Stimulated activated CD8-positive, alpha-beta memory T cell treated with anti-CD3 and anti-CD28 coated beads, Interleukin-15, amount 100 ng/mL, for 4 hours (primary cell): ENCODE data around the gene KCNAB1.

Source experiments
- DNase-seq, 2 donors: peaks; one replicate each; pipeline ENCODE4 v3.0.0-alpha.2; 2020; ENCODE audit warnings: low read depth in 2 of 2

KCNAB1 gene

DNA sequence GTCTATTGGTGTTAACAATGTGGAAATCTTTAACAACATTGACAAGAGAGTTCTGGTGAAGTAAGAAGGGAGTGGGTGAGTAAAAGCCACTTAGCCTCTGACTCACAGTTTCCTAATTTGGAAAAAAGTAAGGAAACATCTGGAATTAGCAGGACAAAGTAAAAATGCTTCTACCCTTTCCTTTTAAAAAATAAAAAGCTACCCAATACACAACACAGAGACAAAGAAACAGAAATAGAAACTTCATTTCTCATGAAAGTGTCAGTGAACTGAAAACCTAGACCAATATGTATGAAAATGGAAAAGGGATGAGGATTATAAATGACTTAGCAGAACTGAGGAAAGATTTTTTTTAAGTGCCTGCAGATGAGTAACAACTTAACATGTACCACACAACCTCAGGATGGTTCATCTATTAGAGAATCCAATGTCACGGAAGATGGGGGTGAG, 369.1 kb downstream of the KCNAB1 start:
- no peak for DNase-seq

- no peak for DNase-seq
Measured at GRCh38 chr3:156491192-156491591, 370.8 kb downstream of the KCNAB1 start.

GRCh38 chr3:156492801-156493261, 372.5 kb downstream of the KCNAB1 start:
- DNase-seq, result no peak

GRCh38 chr3:156493887-156494286, 373.5 kb downstream of the KCNAB1 start:
- DNase-seq, result no peak

DNA sequence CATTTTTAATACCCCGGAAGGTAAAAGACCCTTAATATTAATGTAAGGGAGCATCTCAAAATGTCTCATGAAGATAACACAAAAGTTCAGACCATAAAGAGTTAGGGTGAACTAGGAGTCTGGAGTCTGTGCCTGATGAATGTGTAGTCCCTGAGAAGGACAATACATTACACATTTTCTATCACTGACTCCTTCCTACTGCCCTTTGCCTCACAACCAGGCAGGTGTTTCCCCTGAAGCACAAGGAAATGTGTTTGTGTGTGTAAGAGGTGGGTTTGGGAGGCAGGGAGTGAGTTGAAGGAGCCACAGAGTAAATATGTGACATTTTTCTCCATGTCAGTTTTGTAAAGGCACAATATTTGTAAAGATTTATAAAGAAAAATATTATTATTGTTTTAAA, 375.4 kb downstream of the KCNAB1 start:
- no peak for DNase-seq

DNA sequence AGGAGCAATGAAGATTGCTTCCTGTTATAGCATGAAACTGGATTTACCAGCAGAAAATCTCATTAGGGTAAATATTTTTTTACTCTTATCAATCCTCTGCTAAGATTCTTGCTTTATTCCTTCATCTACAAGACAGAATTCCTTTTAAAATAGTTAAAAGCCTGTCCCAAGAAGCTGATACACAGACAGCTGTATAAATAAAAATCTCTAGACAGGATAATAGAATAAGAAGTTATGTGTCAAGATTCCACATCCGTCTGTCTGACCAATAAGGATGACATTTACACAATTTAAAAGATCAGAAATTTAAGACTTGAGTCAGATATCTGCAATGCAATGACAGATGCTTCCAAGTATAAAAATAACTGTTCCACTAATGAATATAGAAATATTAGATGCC, 376.9 kb downstream of the KCNAB1 start:
- DNase-seq, result no peak

- DNase-seq, result no peak
Measured at GRCh38 chr3:156498307-156498706, 377.9 kb downstream of the KCNAB1 start.

DNA sequence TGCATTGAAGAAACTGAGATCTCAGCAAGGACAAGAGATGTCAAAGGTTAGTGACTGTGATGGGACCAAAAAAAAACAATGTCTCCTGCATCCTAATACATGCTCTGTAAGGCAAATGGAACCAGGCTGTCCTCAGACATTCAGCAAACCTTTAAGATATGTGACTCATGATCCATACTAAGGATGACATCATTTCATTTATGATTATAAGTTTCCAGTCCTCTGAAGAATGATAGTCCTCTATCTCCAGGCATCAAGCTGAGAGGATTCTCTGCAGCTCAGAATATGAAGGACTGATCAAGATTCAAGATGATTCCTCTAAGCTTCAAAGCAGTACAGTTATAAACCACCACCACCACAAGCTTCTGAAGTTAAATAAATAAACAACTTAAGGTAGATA, 386.9 kb downstream of the KCNAB1 start:
- DNase-seq, result no peak

DNA sequence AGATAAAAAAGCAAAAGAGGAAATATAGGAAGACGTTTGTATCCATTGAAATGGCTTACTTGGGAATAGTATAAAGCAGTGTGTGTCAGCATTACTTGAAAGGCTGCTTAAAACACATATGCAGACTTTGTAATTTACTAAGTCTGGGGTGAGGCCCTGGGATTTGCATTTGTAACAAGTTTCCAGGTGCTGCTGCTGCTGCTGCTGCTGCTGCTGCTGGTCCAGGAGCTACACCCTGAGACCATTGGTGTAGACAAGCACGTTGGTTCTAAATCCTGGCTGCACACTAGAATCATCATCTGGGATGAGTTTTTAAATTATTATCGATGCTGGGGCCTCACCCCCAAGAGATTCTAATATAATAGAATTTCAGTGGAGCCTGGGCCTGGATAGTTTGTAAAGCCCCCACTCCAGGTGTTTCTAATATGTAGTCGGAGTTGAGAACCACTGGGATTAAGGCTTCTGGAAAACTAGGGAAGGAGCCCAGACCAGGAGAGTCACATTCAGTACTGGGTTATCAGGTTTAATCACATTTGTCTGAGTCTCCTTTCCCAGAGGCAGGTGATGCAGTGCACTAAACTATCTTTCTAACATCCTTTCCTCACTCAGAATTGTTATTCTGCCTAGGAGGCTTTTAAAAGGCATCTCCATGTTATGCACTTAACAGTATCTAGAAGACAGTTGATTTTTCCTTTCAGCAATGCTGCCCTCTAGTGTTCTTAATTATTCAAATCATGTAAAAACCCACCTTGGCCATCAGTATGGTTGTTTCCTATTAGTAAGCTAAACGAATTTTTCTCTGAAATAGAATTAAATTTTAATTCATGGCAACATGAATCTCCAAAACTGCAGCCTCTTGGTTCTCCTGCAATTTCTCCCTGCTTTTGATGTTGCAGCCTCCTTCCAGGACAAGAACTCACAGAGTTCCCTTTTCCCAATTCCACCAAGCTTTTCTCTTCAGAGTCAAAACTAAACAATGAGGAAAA, 389.1 kb downstream of the KCNAB1 start:
- DNase-seq, result no peak

- DNase-seq, result no peak
Measured at GRCh38 chr3:156511987-156512677, 391.8 kb downstream of the KCNAB1 start.

- no peak for DNase-seq
Measured at GRCh38 chr3:156513619-156514018, 393.2 kb downstream of the KCNAB1 start.

GRCh38 chr3:156516284-156516683, 395.9 kb downstream of the KCNAB1 start:
- no peak for DNase-seq

- no peak for DNase-seq
Measured at GRCh38 chr3:156516961-156517360, 396.6 kb downstream of the KCNAB1 start.

- no peak for DNase-seq
Measured at GRCh38 chr3:156518726-156519125, 398.3 kb downstream of the KCNAB1 start.

DNA sequence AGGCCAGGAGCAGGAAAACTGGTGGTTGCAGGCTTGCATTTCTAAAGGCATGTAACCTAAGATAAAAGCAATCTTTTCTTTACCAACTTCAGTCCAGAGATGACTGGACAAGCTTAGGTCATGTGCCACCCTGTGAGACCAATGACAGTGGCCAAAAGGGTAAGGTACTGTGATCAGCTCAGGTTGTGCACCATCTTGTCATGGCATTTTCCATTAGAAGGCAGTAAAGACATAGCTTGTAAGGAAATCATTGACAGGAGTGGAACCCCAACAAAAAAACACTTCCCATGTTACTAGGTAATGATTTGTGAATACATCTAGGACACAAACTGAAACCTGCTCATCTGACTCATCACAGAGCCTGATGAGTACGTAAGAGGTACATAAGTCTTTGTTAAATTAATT, 399.4 kb downstream of the KCNAB1 start:
- DNase-seq, result no peak

GRCh38 chr3:156522673-156523072, 402.3 kb downstream of the KCNAB1 start:
- DNase-seq, result no peak

DNA sequence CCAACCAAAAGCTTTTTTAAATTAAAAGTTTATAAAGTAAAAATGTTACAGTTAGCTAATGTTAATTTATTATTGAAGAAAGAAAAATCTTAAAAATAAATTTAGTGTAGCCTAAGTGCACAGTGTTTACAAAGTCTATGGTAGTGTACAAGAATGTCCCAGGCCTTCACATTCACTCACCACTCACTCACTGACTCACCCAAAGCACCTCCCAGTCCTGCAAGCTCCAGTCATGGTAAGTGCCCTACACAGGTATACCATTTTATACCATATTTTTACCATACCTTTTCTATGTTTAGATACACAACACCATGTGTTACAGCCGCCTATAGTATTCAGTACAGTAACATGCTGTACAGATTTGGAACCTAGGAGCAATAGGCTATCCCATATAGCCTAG, 405.4 kb downstream of the KCNAB1 start:
- no peak for DNase-seq

GRCh38 chr3:156527060-156527459, 406.7 kb downstream of the KCNAB1 start:
- no peak for DNase-seq

- no peak for DNase-seq
Measured at GRCh38 chr3:156530980-156531379, 410.6 kb downstream of the KCNAB1 start.

DNA sequence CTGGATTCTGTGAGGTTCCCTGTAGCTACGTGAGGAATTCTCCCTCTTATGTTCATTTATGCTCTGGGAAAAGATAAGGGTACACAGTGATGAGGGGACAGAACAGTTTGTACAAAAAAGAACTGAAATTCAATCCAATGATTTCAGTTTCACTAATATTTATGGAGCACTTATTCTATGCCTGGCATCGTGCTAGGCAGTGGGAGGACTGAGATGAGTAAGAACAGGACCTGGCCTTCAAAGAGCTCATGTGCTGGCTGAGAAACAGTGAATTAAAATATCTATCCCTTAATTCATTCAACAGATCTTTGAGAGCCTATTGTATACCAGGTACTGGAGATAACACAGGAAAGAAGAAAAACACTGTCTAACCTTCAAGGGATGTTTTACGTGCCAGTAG, 412.4 kb downstream of the KCNAB1 start:
- no peak for DNase-seq

- DNase-seq, result no peak
Measured at GRCh38 chr3:156533205-156533604, 412.8 kb downstream of the KCNAB1 start.

DNA sequence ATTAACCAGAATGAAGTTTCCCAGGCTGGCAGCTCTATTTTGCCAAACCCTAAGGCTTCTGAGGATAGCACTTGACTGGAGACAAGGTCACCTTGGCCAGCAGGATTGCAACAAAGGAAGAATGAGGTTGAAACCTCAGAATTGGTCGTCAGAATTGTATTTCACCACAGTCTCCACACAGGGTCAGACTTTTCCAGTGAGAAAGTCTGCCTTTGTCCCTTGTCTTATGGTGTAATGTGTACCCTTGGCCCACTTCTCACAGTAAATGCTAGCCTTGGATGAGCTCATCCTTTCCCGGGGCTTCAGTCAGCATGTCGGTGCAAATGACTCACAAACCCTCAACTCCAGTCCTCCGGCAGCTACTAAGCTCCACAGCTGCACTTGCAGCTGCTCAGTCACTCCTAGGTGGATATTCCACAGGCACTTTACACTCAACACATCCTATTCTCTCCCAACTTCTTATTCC, 414.8 kb downstream of the KCNAB1 start:
- no peak for DNase-seq

DNA sequence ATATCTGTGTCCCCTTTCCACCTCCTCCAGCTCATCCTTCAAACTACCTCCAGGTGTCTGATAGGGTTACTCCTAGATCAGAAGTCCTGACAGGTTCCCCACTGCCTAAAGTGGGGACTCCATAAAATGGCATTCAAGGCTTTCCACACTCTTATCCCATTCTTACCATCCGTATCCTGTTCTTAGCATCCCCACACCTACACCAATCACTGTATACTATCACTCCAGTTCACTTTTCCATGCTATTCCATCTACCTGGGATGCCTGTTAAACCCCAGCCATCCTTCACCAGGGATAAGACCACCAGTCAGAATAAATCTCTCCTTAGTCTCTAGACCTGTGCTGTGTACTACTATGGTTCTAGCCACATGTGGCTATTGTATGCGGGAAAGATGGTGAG, 415.4 kb downstream of the KCNAB1 start:
- no peak for DNase-seq
